ENCODE data around the gene PTPN18.
A peak's percentile ranks its signal among the peaks of the same experiment; 100 is the strongest.

PTPN18 gene

GRCh38 chr2:130341562-130342019 lies 14.3 kb upstream of the PTPN18 start:
- peak; percentile 37 for DNase-seq

GRCh38 chr2:130342020-130342532 lies 13.8 kb upstream of the PTPN18 start:
- DNase-seq: peak; percentile 82

- DNase-seq: peak; percentile 88
Observed at GRCh38 chr2:130342533-130343275, 13.2 kb upstream of the PTPN18 start, which contains the start of gene IMP4. Gene IMP4 (plus strand): TSS chr2:130342897. CDS start chr2:130342933, 36 bp downstream.

- DNase-seq: no peak
Observed at GRCh38 chr2:130344578-130344977, 11.3 kb upstream of the PTPN18 start.

GRCh38 chr2:130345091-130345490 lies 10.8 kb upstream of the PTPN18 start:
- DNase-seq: no peak

GRCh38 chr2:130345611-130346010 lies 10.2 kb upstream of the PTPN18 start:
- no peak for DNase-seq

GRCh38 chr2:130346041-130346740 lies 9.7 kb upstream of the PTPN18 start:
- DNase-seq: no peak

GRCh38 chr2:130346741-130347066 lies 9.2 kb upstream of the PTPN18 start:
- no peak for DNase-seq

GRCh38 chr2:130347220-130347925 lies 8.5 kb upstream of the PTPN18 start:
- DNase-seq: no peak

GRCh38 chr2:130349174-130349573 lies 6.7 kb upstream of the PTPN18 start:
- no peak for DNase-seq

GRCh38 chr2:130351711-130352110 lies 4.1 kb upstream of the PTPN18 start:
- DNase-seq: no peak

GRCh38 chr2:130352237-130352636 lies 3.6 kb upstream of the PTPN18 start:
- DNase-seq: no peak

GRCh38 chr2:130353291-130354138 lies 2.3 kb upstream of the PTPN18 start:
- DNase-seq: no peak

GRCh38 chr2:130354139-130354428 lies 1.8 kb upstream of the PTPN18 start:
- DNase-seq: no peak

GRCh38 chr2:130355172-130355577 lies 681 bp upstream of the PTPN18 start:
- no peak for DNase-seq

- DNase-seq: no peak
Observed at GRCh38 chr2:130357864-130358263, 2.0 kb downstream of the PTPN18 start.

GRCh38 chr2:130358420-130359350 lies 2.8 kb downstream of the PTPN18 start:
- no peak for DNase-seq

GRCh38 chr2:130359466-130359865 lies 3.6 kb downstream of the PTPN18 start:
- no peak for DNase-seq

GRCh38 chr2:130363479-130363878 lies 7.6 kb downstream of the PTPN18 start:
- DNase-seq: no peak

- DNase-seq: no peak
Observed at GRCh38 chr2:130365075-130365474, 9.2 kb downstream of the PTPN18 start.

GRCh38 chr2:130365963-130366362 lies 10.1 kb downstream of the PTPN18 start:
- DNase-seq: no peak

- no peak for DNase-seq
Observed at GRCh38 chr2:130366720-130367119, 10.9 kb downstream of the PTPN18 start.

Data from activated CD4-positive, CD25-positive, alpha-beta regulatory T cell treated with anti-CD3 and anti-CD28 coated beads, Interleukin-2, amount 50 U/mL, for 72 hours (primary cell).